Keratinocyte (primary cell): ENCODE data around the gene DHRSX. TPM values are rescaled to one million over a fixed set of nuclear protein-coding genes. Genes with fewer than 3 reads are reported as not detected.

Experiments used
- DNase-seq: peaks from one replicate; pipeline ENCODE4 v3.0.0-alpha.2; 2011; ENCODE audit warnings: low read depth, missing footprints, low spot score
- FAIRE-seq: peaks from 2 replicates; lab custom pipeline; 2011; peaks lifted over from hg19 to GRCh38; lab: Jason Lieb, UNC
- H2AFZ ChIP-seq: 2 replicates; pipeline ENCODE4 v1.6.0; 2012; ENCODE audit warnings: low read length, control low read depth, inconsistent platforms; ENCODE audit not compliant: control insufficient read depth
- H3K27ac ChIP-seq: 2 replicates; pipeline ENCODE4 v1.5.1; 2011; ENCODE audit warnings: low read length; ENCODE audit not compliant: control insufficient read depth, insufficient read depth
- H3K27me3 ChIP-seq: 3 replicates; pipeline ENCODE4 v1.6.0; 2011; ENCODE audit warnings: low read length; ENCODE audit not compliant: control insufficient read depth, insufficient read depth; ENCODE audit errors: extremely low read depth
- H3K36me3 ChIP-seq, 2 experiments: 2 replicates in 1 of 2; 3 replicates in 1 of 2; pipeline ENCODE4 v1.5.1; 2011; ENCODE audit warnings: low read length in 2 of 2, mild to moderate bottlenecking in 1 of 2; ENCODE audit not compliant: control insufficient read depth in 2 of 2, insufficient read depth in 2 of 2; ENCODE audit errors: extremely low read depth in 1 of 2
- H3K4me1 ChIP-seq: 3 replicates; pipeline ENCODE4 v1.5.1; 2011; ENCODE audit warnings: low read length; ENCODE audit not compliant: control insufficient read depth, insufficient read depth; ENCODE audit errors: extremely low read depth
- H3K4me2 ChIP-seq: 3 replicates; pipeline ENCODE4 v1.6.0; 2011; ENCODE audit warnings: low read depth, low read length; ENCODE audit not compliant: control insufficient read depth, insufficient read depth; ENCODE audit errors: extremely low read depth
- H3K4me3 ChIP-seq, 3 experiments: fragments of 200-600 bp in 1 of 3; sonication (generic) in 1 of 3; 2 replicates in 2 of 3; 3 replicates in 1 of 3; pipeline ENCODE4 v1.5.1; 2011 to 2016; ENCODE audit warnings: low read length in 3 of 3, mild to moderate bottlenecking in 3 of 3, control low read depth in 2 of 3, inconsistent platforms in 1 of 3, low read depth in 1 of 3, mixed read lengths in 1 of 3, mixed run types in 1 of 3, moderate library complexity in 1 of 3; ENCODE audit not compliant: control insufficient read depth in 2 of 3, insufficient read depth in 2 of 3; ENCODE audit errors: extremely low read depth in 1 of 3
- H3K79me2 ChIP-seq: 2 replicates; pipeline ENCODE4 v1.6.0; 2012; ENCODE audit warnings: low read length; ENCODE audit not compliant: control insufficient read depth, insufficient read depth
- H3K9ac ChIP-seq: 3 replicates; pipeline ENCODE4 v1.6.0; 2011; ENCODE audit warnings: low read length; ENCODE audit not compliant: control insufficient read depth, insufficient read depth; ENCODE audit errors: extremely low read depth
- H3K9me1 ChIP-seq: 3 replicates; pipeline ENCODE4 v1.6.0; 2011; ENCODE audit warnings: low read length; ENCODE audit not compliant: control insufficient read depth, insufficient read depth; ENCODE audit errors: extremely low read depth
- H3K9me3 ChIP-seq: 2 replicates; pipeline ENCODE4 v1.5.1; 2012; ENCODE audit warnings: low read depth, low read length; ENCODE audit not compliant: control insufficient read depth
- H4K20me1 ChIP-seq: 3 replicates; pipeline ENCODE4 v1.6.0; 2011; ENCODE audit warnings: low read length; ENCODE audit not compliant: control insufficient read depth, insufficient read depth; ENCODE audit errors: extremely low read depth
- CTCF ChIP-seq, 3 experiments: IDR thresholded peaks in 1 of 3; conservative IDR thresholded peaks in 1 of 3; optimal IDR thresholded peaks in 1 of 3; 2 replicates in 2 of 3; 3 replicates in 1 of 3; pipeline versions ENCODE3 to v1.5.1; 2011; ENCODE audit warnings: low read length in 3 of 3, mild to moderate bottlenecking in 3 of 3, moderate library complexity in 2 of 3, control low read depth in 1 of 3, inconsistent platforms in 1 of 3; ENCODE audit not compliant: insufficient read depth in 2 of 3; ENCODE audit errors: extremely low read depth in 1 of 3
- EZH2 ChIP-seq: IDR thresholded peaks from one replicate; pipeline ENCODE4 v1.6.1; 2012; ENCODE audit warnings: inconsistent platforms, mild to moderate bottlenecking, low read length, moderate library complexity
- dilution Hi-C: fragments of 300-500 bp; cut with MboI; formaldehyde crosslinking; loops from one replicate; pipeline ENCODE4 v1.7.0; 2020; ENCODE audit warnings: low sequenced_read_pairs; ENCODE audit not compliant: extremely low pct_ligation_motif_present
- polyA plus RNA-seq, 5 experiments: library from polyadenylated mRNA; depleted of rRNA in 3 of 5; stranded (reverse) in 3 of 5; stranded (forward) in 1 of 5; unstranded in 1 of 5; fragments of >200 nt; gene quantifications; 1 replicate in 1 of 5; 2 replicates in 3 of 5; 3 replicates in 1 of 5; pipeline versions ENCODE4 v1.2.1 to v1.2.3, GENCODE V29; 2011 to 2012; ENCODE audit warnings: missing spikeins in 2 of 5, low read depth in 1 of 5, low replicate concordance in 1 of 5

The DHRSX gene
- polyA plus RNA-seq, 1 donor (not counting 4 experiments of a cell fraction or from before 2014, with no cell fraction given), result 20.4 TPM

- peaks cover 15% of the 10 kb centered on the region for H3K79me2 ChIP-seq
Observed at GRCh38 chrX:2487366-2487765, 13.4 kb downstream of the DHRSX start.

GRCh38 chrX:2486476-2487133 lies 14.2 kb downstream of the DHRSX start:
- Histone ChIP-seq H4K20me1 (no peaks in the 10 kb centered on the region), H3K9me1 (no peaks in the 10 kb centered on the region), H3K4me1 (peaks cover 5% of the 10 kb centered on the region), H3K27me3 (no peaks in the 10 kb centered on the region), H3K4me3 (peak overlapping the region in 1 of 3 experiments; percentile 3), H3K9ac (no peak overlapping the region), H3K27ac (no peak overlapping the region), H3K4me2 (no peak overlapping the region), H3K9me3 (no peaks in the 10 kb centered on the region), H3K36me3 (peaks cover 18 to 19% of the 10 kb centered on the region in 2 experiments), H2AFZ (no peak overlapping the region), H3K79me2 (peaks cover 15% of the 10 kb centered on the region)
- FAIRE-seq, result no peak
- DNase-seq, result no peak
- dilution Hi-C loops, result no loop called here
- TF ChIP-seq EZH2 (no peak), CTCF (optimal IDR thresholded peaks at IDR 0.05 in 1 of 3, IDR thresholded peaks at IDR 0.05 in 1 of 3, conservative IDR thresholded peaks at IDR 0.05 in 1 of 3; ENCODE audit: extremely low read depth in 1 of 3, insufficient read depth in 2 of 3, low read length in 3 of 3) (no peak)

More at GRCh38 chrX:2487366-2487765, 13.4 kb downstream of the DHRSX start:
- no peaks in the 10 kb centered on the region for H4K20me1 ChIP-seq
- peaks cover 19 to 20% of the 10 kb centered on the region in 2 experiments for H3K36me3 ChIP-seq
- no peaks in the 10 kb centered on the region for H3K27me3 ChIP-seq
- FAIRE-seq (no peak), DNase-seq (no peak)
- H3K4me1 ChIP-seq, result peaks cover 5% of the 10 kb centered on the region
- H3K9ac ChIP-seq, result no peak overlapping the region
- H3K4me3 ChIP-seq, result no peak overlapping the region
- H3K9me3 ChIP-seq, result no peaks in the 10 kb centered on the region
- H3K9me1 ChIP-seq, result no peaks in the 10 kb centered on the region
- dilution Hi-C loops, result no loop called here
- H3K4me2 ChIP-seq, result no peak overlapping the region
- TF ChIP-seq EZH2, result no peak
- H3K27ac ChIP-seq, result no peak overlapping the region
- H2AFZ ChIP-seq, result no peak overlapping the region
